ENCODE data around the gene ZNF600. TPM values are rescaled to one million over a fixed set of nuclear protein-coding genes. Genes with fewer than 3 reads are reported as not detected.
"Not testable (repeated sequence)": the region's sequence is repeated elsewhere in the genome, so short reads cannot be mapped to it uniquely, and the experiment has no call there.

The ZNF600 gene
- polyA plus RNA-seq, 3 donors: 1.9 to 9.2 (median 2.5) TPM

GRCh38 chr19:52785506-52785905 is 1.1 kb downstream of the ZNF600 start:
- Mint-ChIP-seq H3K4me1 (peaks cover 30% of the 10 kb centered on the region), H3K36me3 (peaks cover 21 to 31% of the 10 kb centered on the region in 2 donors), H3K9me3 (peaks cover 25 to 85% (median 78%) of the 10 kb centered on the region in 7 donors), H3K27ac (peak overlapping the region in 1 of 7 donors; percentile 81), H3K4me3 (peak overlapping the region; percentile 95 to 96), H3K27me3 (ENCODE audit: low read depth in 3 of 3) (peaks cover 2 to 14% (median 8%) of the 10 kb centered on the region in 3 donors)
- Histone ChIP-seq H3K4me2 (replicated peaks; ENCODE audit: extremely low read depth, low read length, poor library complexity, severe bottlenecking) (peak overlapping the region; percentile 94), H3K4me3 (replicated peaks in 1 of 3; ENCODE audit: low read depth in 2 of 3, low read length in 3 of 3) (peak overlapping the region in 1 of 3 experiments; percentile 88), H3K9me3 (replicated peaks in 1 of 2; ENCODE audit: control insufficient read depth in 1 of 2, insufficient read depth in 1 of 2, low read length in 2 of 2) (peaks cover 23 to 40% of the 10 kb centered on the region in 2 donors), H3K79me2 (ENCODE audit: insufficient read depth, low read length) (peaks cover 5% of the 10 kb centered on the region), H3K27ac (ENCODE audit: low read depth in 1 of 2, low read length in 2 of 2) (no peak overlapping the region), H4K20me1 (ENCODE audit: insufficient read depth, low read length) (no peaks in the 10 kb centered on the region), H3K36me3 (replicated peaks in 1 of 2; ENCODE audit: control insufficient read depth in 1 of 2, insufficient read depth in 2 of 2, low read length in 2 of 2) (peaks cover 5 to 11% of the 10 kb centered on the region in 2 donors), H2AFZ (ENCODE audit: insufficient read depth, low read depth, low read length, poor library complexity, severe bottlenecking) (no peak overlapping the region), H3K27me3 (ENCODE audit: control insufficient read depth in 2 of 2, insufficient read depth in 2 of 2, low read length in 2 of 2) (no peaks in the 10 kb centered on the region), H3K4me1 (ENCODE audit: control insufficient read depth in 1 of 2, insufficient read depth in 2 of 2, low read length in 2 of 2) (peaks cover 13 to 14% of the 10 kb centered on the region in 2 donors), H3K9ac (ENCODE audit: insufficient read depth, low read length, poor library complexity, severe bottlenecking) (peak overlapping the region; percentile 70)
- DNase-seq: no peak
- intact Hi-C loops (cut with micrococcal nuclease): loop anchor here in 1 of 2 donors (10.0 kb wide), 1 partner anchor 159 kb away; no protein-coding TSS in a partner anchor
- 100% methylated on average over 3 of the region's 3 CpGs for WGBS (ENCODE audit: insufficient coverage)
- TF ChIP-seq CTCF (IDR thresholded peaks at IDR 0.05): no peak

- Mint-ChIP-seq H3K4me1 (peaks cover 29% of the 10 kb centered on the region), H3K36me3 (peaks cover 42 to 57% of the 10 kb centered on the region in 2 donors), H3K9me3 (peaks cover 26 to 87% (median 71%) of the 10 kb centered on the region in 7 donors), H3K27me3 (ENCODE audit: low read depth in 3 of 3) (peaks cover 1 to 10% (median 2%) of the 10 kb centered on the region in 3 donors)
- H3K4me2 ChIP-seq (replicated peaks; ENCODE audit: extremely low read depth, low read length, poor library complexity, severe bottlenecking); H3K4me3 Mint-ChIP-seq; H3K27ac ChIP-seq (ENCODE audit: low read depth in 1 of 2, low read length in 2 of 2); H3K27ac Mint-ChIP-seq; H3K9ac ChIP-seq (ENCODE audit: insufficient read depth, low read length, poor library complexity, severe bottlenecking); H4K20me1 ChIP-seq (ENCODE audit: insufficient read depth, low read length); H3K27me3 ChIP-seq (ENCODE audit: control insufficient read depth in 2 of 2, insufficient read depth in 2 of 2, low read length in 2 of 2); H3K79me2 ChIP-seq (ENCODE audit: insufficient read depth, low read length); H3K4me3 ChIP-seq (replicated peaks in 1 of 3; ENCODE audit: low read depth in 2 of 3, low read length in 3 of 3); H2AFZ ChIP-seq (ENCODE audit: insufficient read depth, low read depth, low read length, poor library complexity, severe bottlenecking); DNase-seq: not testable (repeated sequence)
- peaks cover 9 to 22% of the 10 kb centered on the region in 2 donors for H3K36me3 ChIP-seq (replicated peaks in 1 of 2; ENCODE audit: control insufficient read depth in 1 of 2, insufficient read depth in 2 of 2, low read length in 2 of 2)
- no CpG with 5 or more reads among the region's 2 CpGs for WGBS (ENCODE audit: insufficient coverage)
- H3K9me3 ChIP-seq (replicated peaks in 1 of 2; ENCODE audit: control insufficient read depth in 1 of 2, insufficient read depth in 1 of 2, low read length in 2 of 2): peaks cover 8 to 37% of the 10 kb centered on the region in 2 donors
- H3K4me1 ChIP-seq (ENCODE audit: control insufficient read depth in 1 of 2, insufficient read depth in 2 of 2, low read length in 2 of 2): peaks cover 13 to 14% of the 10 kb centered on the region in 2 donors
- intact Hi-C loops (cut with micrococcal nuclease): loop anchor here in 1 of 2 donors (10.0 kb wide), 1 partner anchor 162 kb away; no protein-coding TSS in a partner anchor
Measured at GRCh38 chr19:52782864-52783263, 3.7 kb downstream of the ZNF600 start.
